ENCODE data around the gene FBXO24. TPM values are rescaled to one million over a fixed set of nuclear protein-coding genes. Genes with fewer than 3 reads are reported as not detected.

FBXO24 gene
- total RNA-seq, 1 experiment from 2014 or later = 0.75 TPM

- H3K9me3 ChIP-seq (ENCODE audit: low read depth, low read length, poor library complexity, severe bottlenecking) = no peaks in the 10 kb centered on the region
- no TSS peak for BruUV-seq (replicated peaks)
- ChIA-PET POLR2A (ENCODE audit: low non-redundant PET) (interaction anchor here (0.6 kb wide), 1 partner anchor 200 kb away, joined by 3 read pairs; no protein-coding TSS in a partner anchor), CTCF (no interaction called here)
- no peak for TF ChIP-seq CTCF (conservative IDR thresholded peaks at IDR 0.05; ENCODE audit: low read depth, low read length)
- no peak for TF ChIP-seq EZH2 (IDR thresholded peaks at IDR 0.05; ENCODE audit: borderline replicate concordance, low read depth, low read length, poor library complexity, severe bottlenecking)
- DNase-seq (ENCODE audit: low spot score) = no peak
- no peak overlapping the region for H3K4me3 ChIP-seq (ENCODE audit: low read depth, low read length, poor library complexity, severe bottlenecking)
- H3K36me3 ChIP-seq (ENCODE audit: insufficient read depth, low read length, poor library complexity, severe bottlenecking) = no peaks in the 10 kb centered on the region
- H3K27ac ChIP-seq (ENCODE audit: low read depth, low read length, poor library complexity, severe bottlenecking) = no peak overlapping the region
- intact Hi-C loops (cut with micrococcal nuclease; ENCODE audit: unreplicated experiment) = no loop called here
- H3K4me1 ChIP-seq (ENCODE audit: insufficient read depth, low read length, poor library complexity, severe bottlenecking) = no peaks in the 10 kb centered on the region
- no peaks in the 10 kb centered on the region for H3K27me3 ChIP-seq (replicated peaks; ENCODE audit: insufficient read depth, low read depth, low read length, poor library complexity)
These were observed 34.7 kb downstream of the FBXO24 start for GRCh38 chr7:100620804-100621203.

GRCh38 chr7:100621554-100621953, 35.4 kb downstream of the FBXO24 start:
- no peaks in the 10 kb centered on the region for H3K27me3 ChIP-seq (replicated peaks; ENCODE audit: insufficient read depth, low read depth, low read length, poor library complexity)
- CTCF ChIA-PET = no interaction called here
- intact Hi-C loops (cut with micrococcal nuclease; ENCODE audit: unreplicated experiment) = no loop called here
- no peak for DNase-seq (ENCODE audit: low spot score)
- no peak overlapping the region for H3K27ac ChIP-seq (ENCODE audit: low read depth, low read length, poor library complexity, severe bottlenecking)
- BruUV-seq (replicated peaks) = no TSS peak
- no peak overlapping the region for H3K4me3 ChIP-seq (ENCODE audit: low read depth, low read length, poor library complexity, severe bottlenecking)
- peaks cover 3% of the 10 kb centered on the region for H3K4me1 ChIP-seq (ENCODE audit: insufficient read depth, low read length, poor library complexity, severe bottlenecking)
- H3K36me3 ChIP-seq (ENCODE audit: insufficient read depth, low read length, poor library complexity, severe bottlenecking) = no peaks in the 10 kb centered on the region
- no peaks in the 10 kb centered on the region for H3K9me3 ChIP-seq (ENCODE audit: low read depth, low read length, poor library complexity, severe bottlenecking)
- POLR2A ChIA-PET (ENCODE audit: low non-redundant PET) = no interaction called here
- TF ChIP-seq CTCF (conservative IDR thresholded peaks at IDR 0.05; ENCODE audit: low read depth, low read length) (no peak), EZH2 (IDR thresholded peaks at IDR 0.05; ENCODE audit: borderline replicate concordance, low read depth, low read length, poor library complexity, severe bottlenecking) (no peak)

- ChIA-PET POLR2A (ENCODE audit: low non-redundant PET) (interaction anchor here (0.6 kb wide), 1 partner anchor 81 kb away, joined by 7 read pairs; no protein-coding TSS in a partner anchor), CTCF (no interaction called here)
- intact Hi-C loops (cut with micrococcal nuclease; ENCODE audit: unreplicated experiment) = no loop called here
- Histone ChIP-seq H3K27ac (ENCODE audit: low read depth, low read length, poor library complexity, severe bottlenecking) (no peak overlapping the region), H3K9me3 (ENCODE audit: low read depth, low read length, poor library complexity, severe bottlenecking) (no peaks in the 10 kb centered on the region), H3K4me1 (ENCODE audit: insufficient read depth, low read length, poor library complexity, severe bottlenecking) (peaks cover 3% of the 10 kb centered on the region), H3K27me3 (replicated peaks; ENCODE audit: insufficient read depth, low read depth, low read length, poor library complexity) (no peaks in the 10 kb centered on the region), H3K36me3 (ENCODE audit: insufficient read depth, low read length, poor library complexity, severe bottlenecking) (no peaks in the 10 kb centered on the region), H3K4me3 (ENCODE audit: low read depth, low read length, poor library complexity, severe bottlenecking) (no peak overlapping the region)
- DNase-seq (ENCODE audit: low spot score) = no peak
- BruUV-seq (replicated peaks) = no TSS peak
- TF ChIP-seq EZH2 (IDR thresholded peaks at IDR 0.05; ENCODE audit: borderline replicate concordance, low read depth, low read length, poor library complexity, severe bottlenecking) = no peak
- no peak for TF ChIP-seq CTCF (conservative IDR thresholded peaks at IDR 0.05; ENCODE audit: low read depth, low read length)
These were observed 38.1 kb downstream of the FBXO24 start for GRCh38 chr7:100623951-100624824.
